ENCODE data around the gene USP20.

DNA sequence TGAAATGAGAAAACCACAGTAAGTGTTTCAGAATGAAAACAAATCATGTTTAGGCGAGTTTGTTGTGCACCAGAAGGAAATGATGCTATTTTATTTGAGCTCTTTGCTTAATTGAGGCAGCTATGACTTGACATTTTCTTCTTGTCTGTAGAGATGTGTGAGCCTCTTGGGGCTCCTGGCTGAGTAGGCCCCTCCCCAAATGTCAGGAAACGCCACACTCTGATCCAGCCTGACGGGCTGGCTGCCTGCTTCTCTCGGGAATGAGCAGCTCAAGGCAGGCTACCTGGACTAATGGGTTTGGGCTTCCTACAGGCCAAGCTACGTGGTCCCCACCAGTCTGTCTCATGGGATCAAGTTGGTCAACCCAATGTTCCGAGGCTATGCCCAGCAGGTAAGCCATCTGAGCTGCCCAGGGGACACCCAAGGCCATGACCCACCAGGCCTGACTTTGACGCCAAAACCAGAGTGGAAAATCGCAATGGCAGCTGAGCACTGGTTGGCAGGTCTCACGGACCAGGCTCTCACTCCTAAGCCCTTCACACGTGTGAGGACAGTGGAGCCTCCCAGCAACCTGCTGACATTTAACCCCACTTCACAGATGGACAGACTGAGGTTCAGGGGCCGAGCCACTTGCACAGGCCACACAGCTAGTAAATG, 29.9 kb downstream of the USP20 start:
- no peak for TF ChIP-seq CTCF (conservative IDR thresholded peaks at IDR 0.05)
- no peak for TF ChIP-seq EZH2 (IDR thresholded peaks at IDR 0.05; ENCODE audit: low read depth)

Data from PC-9 (cell line).